T-helper 1 cell treated with Interleukin-12 subunit alpha and Interleukin-12 subunit beta and Interleukin-4 antibody, amounts not matched to agents 30 ng/mL and 1 ng/mL, for 36 hours (primary cell): Measurements from ENCODE around the gene OPCML. TPM values are rescaled to one million over a fixed set of nuclear protein-coding genes. Genes with fewer than 3 reads are reported as not detected.

Source experiments
- intact Hi-C: fragments of 100-400 bp; cut with micrococcal nuclease; formaldehyde crosslinking; loops from one replicate; pipeline ENCODE4 v1.15.1; 2024
- total RNA-seq: library from RNA; stranded (reverse); gene quantifications from 2 replicates; pipeline ENCODE4 v1.2.3, GENCODE V29; 2022

The OPCML gene
- total RNA-seq, 1 donor from 2014 or later = 0.02 TPM

DNA sequence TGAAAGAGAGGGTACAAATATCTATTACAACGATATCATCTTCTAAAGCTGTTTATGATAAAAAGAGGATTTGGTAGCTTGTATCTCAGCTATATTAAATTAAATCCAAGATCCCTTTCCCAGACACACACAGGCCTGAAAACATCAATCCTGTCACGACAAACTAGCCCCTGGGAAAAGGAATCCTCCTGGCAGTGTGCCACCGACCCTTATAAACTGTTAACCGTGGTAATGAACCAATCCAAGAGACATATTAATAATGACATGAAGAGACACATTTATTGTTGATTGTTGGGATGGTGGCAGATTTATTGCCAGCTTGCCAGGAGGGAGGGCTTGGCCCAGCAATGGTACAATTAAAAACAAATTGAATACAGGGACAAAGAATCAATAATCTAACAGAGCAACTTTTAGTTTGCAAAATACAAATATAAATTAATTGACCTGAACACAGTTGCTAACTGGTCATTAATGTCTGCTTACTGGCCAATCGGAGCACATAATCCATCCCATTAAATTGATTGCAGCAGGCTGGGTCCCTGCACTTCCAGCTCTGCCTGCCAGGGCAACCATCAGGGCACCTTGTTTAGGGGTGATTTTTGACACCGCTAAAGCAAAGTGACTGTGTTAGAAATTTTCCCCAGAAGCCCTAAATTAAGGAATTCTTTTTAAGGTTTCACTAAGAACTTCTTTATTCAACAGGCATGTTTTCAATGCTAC, 887.6 kb downstream of the OPCML start:
- intact Hi-C loops = no loop called here

DNA sequence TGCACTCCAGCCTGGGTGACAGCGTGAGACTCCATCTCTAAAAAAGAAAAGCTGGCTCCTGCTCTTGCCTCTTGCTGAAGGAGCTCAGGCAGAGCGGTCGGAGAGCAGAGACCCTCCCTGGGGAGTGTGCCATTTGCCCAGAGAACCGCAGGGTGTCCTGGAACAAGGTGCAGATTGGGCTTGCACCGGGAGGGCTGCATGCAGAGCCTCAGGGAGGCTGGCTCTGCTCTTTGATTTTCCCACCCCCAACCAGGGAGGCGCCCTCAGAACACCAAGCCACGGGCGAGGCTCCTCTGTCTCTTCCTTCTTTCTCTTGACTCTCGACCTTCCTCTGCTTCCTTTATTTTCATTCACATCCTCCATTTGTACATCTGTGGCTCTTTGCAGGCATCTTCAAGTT, 889.1 kb downstream of the OPCML start:
- intact Hi-C loops = no loop called here

DNA sequence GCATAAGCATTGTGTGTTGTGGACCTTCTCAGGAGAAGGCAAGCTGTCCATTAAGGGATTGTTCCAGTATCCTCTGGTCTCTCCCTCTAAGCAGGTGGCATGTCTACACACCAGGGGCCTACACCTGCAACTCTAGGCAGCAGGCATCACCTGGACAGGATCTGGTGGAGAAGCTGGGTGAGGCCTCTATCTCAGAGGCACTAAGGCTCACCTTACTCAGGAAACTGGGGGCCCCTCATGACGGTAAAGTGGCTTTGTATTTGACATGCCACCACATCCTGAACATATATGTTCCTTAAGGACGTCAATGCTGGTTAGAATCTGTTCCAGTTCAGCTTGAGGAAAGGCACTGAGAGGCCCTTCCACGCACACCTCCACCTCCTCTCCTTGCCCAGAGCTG, 891.3 kb downstream of the OPCML start:
- intact Hi-C loops = no loop called here

DNA sequence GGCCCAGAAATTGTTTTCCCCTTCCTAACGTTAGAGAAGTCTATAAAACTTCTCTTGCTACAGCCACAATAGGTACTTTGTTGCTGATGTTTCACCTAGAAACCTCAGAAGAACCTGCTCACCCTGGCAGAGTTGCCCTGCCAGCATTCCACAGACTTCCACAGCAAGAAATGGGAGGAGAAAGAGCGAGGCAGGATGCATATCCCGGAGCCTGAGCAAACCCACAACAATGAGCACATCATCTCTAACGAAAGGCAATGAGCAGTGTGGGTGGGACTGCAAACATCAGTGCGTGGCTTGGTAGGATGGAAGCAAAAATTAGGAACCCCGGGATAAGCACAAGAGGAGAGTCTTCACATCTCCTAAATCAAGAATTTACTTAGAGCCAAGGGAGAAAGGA, 892.3 kb downstream of the OPCML start:
- intact Hi-C loops = no loop called here

DNA sequence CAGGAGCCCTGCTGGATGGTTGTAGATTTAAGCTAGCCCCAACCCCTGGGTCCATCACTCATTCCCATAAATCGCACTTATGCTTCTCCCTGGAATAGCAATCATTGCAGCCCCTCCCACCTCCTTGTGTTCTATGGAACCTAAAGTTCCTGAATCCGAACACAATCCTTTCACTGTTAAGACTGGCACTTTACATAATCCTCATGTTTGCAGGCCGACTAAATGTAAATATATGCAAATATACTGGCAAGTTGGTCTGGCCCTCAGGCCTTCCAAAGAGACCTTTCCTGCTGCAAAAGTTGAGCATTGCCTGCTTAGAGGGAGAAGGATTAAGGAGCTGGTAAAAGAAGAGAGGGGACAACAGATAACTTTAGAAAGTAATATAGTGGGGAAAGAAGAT, 892.9 kb downstream of the OPCML start:
- intact Hi-C loops = no loop called here

DNA sequence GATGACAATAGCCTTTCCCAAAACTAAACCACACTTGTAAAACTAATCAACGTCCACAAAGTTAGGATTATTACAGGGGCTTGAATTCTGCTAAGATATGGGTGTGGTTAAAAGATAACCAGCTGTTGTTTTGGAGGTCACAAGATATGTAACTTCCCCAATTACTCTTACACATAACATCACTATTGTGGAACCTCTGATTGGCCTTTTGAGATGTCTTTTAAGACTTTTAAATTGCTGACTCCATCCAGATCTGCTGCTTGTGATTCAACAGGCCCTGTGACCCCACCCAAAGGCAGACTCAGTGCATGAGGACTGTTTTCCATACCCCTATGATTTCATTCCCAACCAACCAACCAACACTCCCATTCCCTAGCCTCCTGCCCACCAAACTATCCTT, 893.9 kb downstream of the OPCML start:
- intact Hi-C loops = no loop called here

DNA sequence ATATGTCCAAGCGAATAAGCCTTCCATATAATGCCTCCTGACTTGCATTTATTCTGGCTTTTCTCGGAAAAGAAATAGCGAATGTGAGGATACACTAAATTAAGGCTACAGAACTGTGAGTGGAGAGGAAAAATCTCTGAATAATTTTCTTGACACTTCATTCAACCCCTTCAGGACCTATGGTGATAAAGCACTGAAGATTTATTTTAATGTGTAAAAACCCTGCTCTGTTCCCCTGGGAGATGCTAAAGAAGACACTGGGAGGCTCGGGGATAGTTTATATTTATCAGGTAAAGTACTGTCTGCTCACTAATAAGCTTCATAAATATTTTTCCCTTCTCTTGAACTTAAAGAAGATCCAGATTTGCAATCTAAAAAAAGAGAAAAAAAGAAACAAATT, 895.8 kb downstream of the OPCML start:
- intact Hi-C loops = no loop called here

DNA sequence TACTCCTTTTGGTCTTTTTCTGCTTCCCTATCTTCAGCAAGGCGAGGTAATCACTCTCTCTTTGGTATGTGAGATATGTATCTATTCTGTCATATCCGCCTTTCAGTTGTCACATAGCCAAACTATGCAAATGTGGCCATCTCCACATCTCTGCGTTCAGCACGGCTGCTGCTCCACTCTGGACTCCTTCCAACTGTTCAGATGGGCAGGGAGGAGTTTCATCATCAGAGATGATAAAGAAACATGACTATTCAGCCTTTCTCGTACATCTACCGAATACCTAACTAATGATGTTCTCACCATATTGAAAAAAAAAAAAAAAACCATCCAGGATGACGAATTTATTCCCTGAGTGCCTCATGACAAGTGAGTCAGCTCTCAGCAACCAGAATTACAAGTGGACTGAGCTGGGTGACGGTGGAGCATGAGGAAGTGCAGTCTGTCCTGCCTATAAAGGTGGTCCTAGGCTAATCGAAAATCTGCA, 899.6 kb downstream of the OPCML start:
- intact Hi-C loops = no loop called here

DNA sequence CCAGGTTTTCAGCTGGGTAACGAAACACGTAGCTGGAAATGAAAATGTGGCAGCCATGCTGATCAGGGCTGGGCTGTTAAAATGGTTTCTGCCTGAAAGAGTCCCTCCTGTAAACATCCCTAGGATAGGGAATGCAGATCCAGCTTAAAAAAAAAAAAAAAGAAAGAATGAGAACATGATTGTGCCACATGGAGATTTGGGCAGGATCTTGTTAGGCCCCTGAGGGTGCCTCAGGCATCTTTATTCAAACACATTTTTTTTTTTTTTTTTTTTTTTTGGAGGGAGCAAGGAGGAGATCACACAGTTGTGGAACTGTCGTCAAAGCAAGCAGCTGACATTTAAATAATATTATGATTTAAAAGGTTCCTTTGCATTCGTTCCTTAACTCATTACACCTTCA, 900.3 kb downstream of the OPCML start:
- intact Hi-C loops = no loop called here

DNA sequence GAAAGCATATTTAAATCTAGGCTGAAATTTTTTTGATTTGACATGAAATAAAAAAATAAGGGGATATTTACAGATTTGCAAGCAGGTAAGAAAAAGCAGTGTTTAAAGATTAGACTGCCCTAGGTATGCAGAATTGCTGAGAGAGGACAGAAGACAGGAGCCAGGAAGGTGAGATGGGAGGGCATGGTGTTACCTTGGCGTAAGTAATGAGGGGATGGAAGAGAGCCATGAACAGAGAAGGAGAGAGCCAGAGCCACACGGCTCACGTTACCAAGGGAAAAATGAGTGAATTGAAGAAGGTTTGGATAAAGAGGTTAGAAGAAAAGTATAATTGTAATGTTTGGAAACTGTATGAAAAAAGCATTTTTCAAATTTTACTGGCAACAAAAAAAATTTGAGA, 904.3 kb downstream of the OPCML start:
- intact Hi-C loops = no loop called here

DNA sequence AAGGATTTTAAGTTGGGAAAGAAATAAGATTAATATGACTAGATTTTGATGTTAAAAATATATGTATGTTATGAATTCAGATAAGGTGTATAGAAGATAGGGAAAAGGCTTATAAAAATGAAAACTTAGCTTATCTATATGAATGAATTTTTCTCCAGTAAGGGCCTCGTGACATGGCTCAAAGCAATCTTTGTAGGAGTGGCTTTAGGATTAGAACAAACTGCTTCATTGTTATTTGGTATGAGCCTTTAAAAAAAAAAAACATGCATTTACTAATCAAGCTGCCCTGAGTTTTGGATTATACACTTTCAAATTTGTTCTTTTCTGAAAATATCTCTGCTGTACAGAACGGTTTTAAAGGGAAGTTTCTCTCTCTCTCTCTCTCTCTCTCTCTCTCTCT, 905.9 kb downstream of the OPCML start:
- intact Hi-C loops = no loop called here

DNA sequence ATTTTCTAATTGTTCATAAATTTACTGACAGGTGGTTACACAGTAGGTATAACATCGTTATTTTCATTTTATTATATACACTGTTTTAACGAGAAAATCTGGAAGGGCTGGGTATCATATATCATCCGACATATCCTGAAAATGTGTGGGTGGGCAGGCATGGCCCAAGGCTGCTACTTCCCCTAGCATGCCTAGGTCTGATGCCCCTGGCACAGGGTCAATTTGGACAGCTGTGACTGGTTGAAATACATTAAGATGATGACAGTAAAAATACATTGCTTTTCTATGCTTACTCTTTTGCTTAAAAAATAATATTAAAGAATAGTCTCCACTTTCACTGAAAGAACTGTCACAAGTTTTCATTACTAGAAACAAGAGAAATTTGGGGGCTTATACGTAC, 908.8 kb downstream of the OPCML start:
- intact Hi-C loops = no loop called here

DNA sequence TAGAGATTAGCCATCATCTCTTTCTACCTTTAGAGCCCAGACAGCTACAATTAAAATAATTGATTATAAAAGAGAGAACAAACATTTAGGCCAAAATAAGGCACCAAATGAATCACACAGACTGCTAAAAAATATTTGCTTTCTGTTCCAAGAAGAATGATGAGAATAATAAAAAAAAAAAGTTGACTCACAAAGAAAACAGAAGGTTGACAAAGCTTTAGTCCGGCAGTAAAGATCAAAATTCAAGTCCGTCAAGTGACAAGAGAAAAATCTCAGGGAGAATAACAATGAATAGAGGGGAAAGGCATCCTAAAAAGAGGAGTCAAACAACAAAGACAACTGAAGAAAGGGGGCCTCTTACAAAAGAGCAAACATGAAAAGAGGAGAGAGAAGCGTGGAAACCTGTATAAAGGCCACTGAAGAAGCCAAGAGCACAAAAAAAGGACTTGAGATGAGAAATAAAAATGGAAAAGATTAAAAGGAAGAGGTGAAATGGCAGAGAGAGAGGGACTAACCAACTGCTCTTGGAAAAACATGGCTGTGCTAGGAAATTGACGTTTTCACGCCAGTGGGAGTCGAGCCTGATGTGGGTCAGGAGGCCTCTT, 910.2 kb downstream of the OPCML start:
- intact Hi-C loops = no loop called here

DNA sequence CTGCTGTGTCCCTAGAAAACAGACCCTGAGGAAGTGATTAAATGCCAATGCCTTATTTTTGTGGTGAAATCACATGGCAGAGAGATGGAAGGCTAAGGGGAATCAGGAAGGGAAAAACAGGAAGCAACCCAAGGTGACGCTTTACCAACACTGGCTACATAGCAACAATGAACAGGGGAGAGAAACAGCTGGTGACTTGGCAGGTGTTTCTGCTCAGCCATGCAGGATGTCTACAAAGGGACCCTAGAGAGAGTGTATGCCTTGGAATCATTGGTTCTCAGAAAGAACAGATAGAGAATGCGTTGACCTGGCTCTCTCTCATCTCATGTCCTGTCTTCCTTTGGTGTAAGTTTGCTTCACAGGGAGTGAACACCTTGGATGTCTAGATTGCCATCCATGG, 911.9 kb downstream of the OPCML start:
- intact Hi-C loops = no loop called here

DNA sequence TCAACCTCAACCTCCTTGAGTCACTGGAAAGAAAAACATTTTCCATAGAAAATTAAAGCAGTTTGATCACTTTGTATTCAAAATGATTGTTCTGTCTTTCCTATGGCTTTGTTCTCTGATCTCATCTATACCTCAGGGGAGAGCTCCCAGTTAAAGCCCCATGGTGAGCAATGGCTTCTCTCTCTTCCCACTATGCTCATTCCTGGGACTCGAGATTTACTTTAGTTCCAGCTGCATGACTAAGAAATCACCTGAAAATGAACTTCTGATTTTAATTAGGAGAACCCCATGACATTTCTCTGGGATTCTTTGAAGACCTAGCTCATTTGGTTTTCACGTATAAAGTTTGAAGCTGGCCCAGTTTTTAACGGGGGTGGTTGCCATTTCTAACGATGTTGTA, 921.5 kb downstream of the OPCML start:
- intact Hi-C loops = no loop called here

DNA sequence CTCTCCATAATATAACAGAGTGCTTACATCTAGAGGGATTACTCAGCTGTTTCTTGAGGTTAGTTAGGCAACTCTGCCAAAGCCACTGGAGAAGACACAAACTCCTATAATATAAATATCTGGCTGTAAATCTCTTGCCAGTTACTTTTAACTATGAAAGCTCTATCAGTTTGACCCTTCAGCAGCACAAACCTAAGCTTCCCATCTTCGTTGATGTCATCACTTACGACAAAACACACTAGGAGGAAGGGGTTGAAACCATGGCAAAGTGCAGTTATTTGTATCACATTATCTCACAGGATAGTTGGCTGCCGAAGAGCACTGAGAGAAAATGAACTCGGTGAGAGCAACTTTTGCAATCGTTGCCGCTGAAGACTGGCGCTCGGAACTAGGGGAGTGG, 922.1 kb downstream of the OPCML start:
- intact Hi-C loops = no loop called here

DNA sequence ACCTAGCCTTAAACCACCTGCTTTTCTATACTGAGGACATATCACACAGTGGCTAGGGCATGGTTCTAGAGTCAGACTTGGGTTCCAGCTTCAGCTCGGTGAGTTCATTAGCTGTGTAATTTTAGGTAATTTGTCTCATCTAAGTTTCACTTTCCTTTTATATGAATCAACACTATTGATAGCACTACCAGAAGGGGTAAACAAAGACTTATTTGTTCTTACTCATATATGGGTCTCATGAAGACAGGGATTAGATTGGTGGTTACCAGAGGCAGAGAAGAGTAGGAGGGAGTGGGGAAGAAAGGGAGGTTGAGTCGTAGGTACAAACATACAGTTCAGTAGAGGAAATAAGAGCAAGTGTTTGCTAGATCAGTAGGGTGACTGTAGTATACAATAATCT, 924.7 kb downstream of the OPCML start:
- intact Hi-C loops = no loop called here

DNA sequence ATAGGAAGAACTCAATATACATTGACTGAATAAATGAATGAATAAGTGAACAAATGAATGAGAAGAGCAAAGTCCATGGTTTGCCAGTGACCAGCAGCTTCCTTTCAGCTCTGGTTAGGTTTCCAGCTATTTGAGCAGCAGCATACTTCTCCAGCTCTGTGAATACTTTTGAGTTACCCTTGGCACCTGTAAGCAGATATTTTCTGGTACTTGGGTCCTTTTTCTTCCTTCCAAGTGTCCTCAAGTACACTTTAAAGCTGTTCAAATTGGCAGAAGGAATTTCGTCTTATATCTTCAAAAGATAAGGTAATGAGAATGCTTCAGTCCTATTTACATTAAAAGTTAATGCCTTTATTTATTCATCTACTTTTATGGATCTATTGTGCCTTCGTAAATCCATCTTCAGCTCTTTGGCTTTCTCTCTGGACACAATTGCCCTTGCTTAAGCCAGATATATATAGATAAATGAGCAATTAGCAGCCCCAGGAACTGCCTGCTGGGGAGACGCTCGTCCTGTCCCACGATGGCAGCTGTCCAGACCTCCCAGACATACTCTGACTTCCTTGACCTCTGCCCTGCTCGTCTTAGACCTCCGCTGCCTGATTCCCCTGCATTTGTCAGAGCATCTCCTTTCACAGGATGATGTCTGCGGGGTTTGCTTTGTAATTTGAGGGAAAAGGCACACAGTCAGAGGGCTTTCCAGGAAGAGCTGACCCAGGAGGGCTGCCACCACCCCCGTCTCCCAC, 926.3 kb downstream of the OPCML start:
- intact Hi-C loops = no loop called here

DNA sequence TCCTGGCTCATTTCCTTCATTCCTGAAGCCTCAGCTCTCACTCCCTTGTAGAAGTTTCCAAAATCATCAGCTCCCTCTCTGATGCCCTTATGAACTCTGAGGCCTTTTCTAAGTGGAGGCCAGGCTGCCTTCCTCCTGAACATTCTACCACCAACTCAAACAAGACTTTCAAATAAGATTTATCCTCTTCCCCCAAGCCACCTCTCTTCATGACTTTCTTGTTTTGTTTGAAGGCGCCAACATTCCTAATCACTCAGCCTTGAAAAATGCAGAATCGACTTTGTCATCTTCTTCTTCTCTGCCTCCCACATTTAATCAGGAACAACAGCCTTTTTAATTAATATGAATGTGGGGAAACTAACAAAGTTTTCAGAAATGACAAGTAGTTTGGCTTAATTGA, 927.9 kb downstream of the OPCML start:
- intact Hi-C loops = no loop called here

DNA sequence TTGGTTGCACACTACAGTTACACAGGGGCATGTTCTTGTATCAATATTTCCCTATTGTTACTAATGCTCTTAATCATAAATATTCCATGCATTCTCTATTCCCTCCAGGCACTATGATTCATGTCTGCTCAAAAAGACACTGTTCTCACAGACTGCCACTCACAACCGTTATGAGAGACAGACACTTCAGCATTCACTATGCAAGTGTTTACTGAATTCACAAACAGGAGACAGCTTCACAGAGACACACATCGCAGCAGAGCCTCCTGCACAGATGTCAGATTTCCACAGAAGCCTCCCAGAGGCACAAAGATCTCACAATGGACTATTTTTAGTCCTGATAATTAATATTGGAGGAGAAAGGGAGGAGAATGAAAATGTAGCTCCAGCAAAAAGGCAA, 930.4 kb downstream of the OPCML start:
- intact Hi-C loops = no loop called here

DNA sequence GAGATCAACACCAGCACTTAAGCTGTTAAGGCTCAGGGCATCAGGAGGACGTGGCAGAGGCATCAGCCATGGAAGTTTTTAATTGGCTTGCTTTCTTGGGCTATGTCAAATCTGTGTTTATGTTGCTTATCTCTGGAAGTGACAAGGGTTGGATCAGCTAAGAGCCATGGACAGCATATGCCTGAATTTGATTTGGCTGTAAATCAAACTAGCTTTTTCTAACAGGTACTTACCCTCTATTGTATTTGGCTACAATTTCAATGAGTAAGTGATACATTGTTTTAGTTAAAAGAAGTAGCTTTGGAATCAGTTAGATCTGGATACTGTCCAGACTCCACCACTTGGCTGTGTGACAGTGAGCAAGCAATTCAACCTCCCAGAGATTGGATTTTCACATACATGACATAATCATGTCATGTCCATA, 936.6 kb downstream of the OPCML start:
- intact Hi-C loops = no loop called here

DNA sequence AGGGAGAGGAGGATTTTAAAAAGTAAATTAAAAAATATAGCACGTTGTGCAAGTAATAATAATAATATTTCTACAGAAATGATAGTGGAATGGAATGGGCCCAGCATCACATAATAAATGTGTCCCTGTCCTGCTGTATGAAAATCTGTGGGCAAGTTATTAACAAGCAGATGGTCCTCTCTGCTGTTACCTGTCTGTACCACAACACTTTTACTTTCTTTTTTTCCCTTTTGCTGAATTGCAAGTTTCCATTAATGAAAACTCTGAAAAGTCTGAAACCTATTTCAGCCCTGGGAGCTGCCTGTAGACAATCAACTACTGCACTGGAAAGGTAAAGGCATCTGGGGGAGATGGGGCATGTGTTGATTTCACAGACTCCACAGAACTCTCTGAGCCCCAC, 937.1 kb downstream of the OPCML start:
- intact Hi-C loops = no loop called here

DNA sequence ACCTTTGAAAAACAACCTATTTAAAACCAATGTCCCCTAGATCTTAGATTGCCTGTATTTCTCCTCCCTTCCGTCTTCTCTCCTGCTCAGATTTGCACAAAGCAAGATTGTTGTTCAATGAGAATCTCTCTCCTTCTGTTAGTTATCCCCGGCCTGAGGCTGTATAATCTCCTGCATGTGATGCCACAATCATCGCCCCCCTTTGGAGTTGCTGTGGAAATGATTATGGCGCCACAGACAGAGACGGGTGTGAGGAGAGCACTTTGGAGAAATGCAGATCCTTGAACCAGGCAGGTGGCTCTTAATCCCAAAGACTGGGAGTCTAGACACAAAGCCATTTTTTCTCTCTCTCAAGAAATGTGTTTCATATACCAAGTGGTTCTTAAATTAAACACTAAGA, 941.3 kb downstream of the OPCML start:
- intact Hi-C loops = no loop called here
